A549 treated with CORT108297 at 1 μM for 4 hours (cell line): ENCODE measurements around the gene NLN. TPM values are rescaled to one million over a fixed set of nuclear protein-coding genes. Genes with fewer than 3 reads are reported as not detected.

Experiments
- total RNA-seq: library from RNA; stranded (reverse); fragments of 200-300 nt; extraction: Qiagen RNA extraction; gene quantifications from 5 replicates; pipeline ENCODE4 v1.2.3, GENCODE V29; 2022

NLN gene
- 47.4 to 76.0 TPM (median 65.1 TPM) in 5 replicates for total RNA-seq

DNA sequence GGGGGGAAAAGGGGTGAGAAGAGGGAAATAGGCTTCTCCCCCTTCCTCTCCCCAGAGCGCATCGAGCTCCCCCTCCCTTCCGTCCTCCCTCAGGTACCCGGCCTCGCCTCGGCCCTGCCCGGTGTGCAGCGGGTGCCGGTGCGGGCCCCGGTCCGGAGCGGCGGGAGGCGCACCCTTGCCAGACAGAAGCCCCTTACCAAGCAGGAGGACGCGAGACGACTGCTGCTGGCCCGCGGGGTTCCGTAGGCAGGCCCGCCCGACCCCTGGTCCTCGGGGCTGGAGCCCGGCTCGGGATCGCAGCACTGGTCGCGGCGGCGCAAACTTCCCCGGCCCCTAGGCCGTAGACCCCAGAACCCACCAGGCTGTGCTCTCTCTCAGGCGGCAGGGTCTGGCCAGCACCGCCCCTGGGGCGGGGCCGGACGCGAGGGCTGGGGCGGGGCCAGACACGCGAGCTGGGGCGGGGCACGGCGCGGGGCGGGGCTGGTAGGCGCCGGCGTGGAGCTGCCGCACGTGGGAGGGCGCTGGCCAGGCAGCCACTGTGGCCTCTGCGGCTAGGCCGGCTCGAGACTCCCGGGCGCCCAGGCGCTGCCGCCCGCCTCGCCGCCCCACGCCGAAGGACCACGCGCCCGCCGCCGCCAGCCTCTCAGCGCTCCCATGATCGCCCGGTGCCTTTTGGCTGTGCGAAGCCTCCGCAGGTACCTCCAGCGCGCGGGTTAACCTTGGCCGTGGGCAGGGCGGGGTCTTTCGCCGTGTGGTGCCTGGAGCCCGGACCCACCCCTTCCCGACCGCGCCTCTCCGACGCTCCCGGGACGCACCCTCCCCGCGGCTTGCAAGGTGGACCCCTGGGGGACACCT, at the start of gene NLN, which contains the start of gene SGTB:
Gene NLN, plus strand, starts transcription at position 486 of the 855 bp plus-strand sequence. Its CDS starts 169 bp downstream, at position 655.
Gene SGTB, minus strand, starts transcription at position 390 of the 855 bp plus-strand sequence. CDS start 1,302 bp downstream, outside the sequence.

Other genes with a start within 250 kb of the NLN start
- gene ADAMTS6, start 240.3 kb upstream of the NLN start, total RNA-seq = 0.03 to 0.12 TPM (median 0.10 TPM) in 5 replicates
- 27.8 to 40.9 TPM (median 31.1 TPM) in 5 replicates for gene CENPK, start 159.0 kb upstream of the NLN start, total RNA-seq
- gene PPWD1, start 158.9 kb upstream of the NLN start, total RNA-seq = 17.5 to 22.9 TPM (median 18.6 TPM) in 5 replicates
- 5.9 to 7.9 TPM (median 7.2 TPM) in 5 replicates for gene TRIM23, start 97.9 kb upstream of the NLN start, total RNA-seq
- 2.0 to 3.3 TPM (median 2.2 TPM) in 5 replicates for gene SHLD3, start 97.2 kb upstream of the NLN start, total RNA-seq
- 11.6 to 15.1 TPM (median 13.7 TPM) in 5 replicates for gene TRAPPC13, start 97.2 kb upstream of the NLN start, total RNA-seq
- 5.6 to 7.6 TPM (median 7.1 TPM) in 5 replicates for gene SGTB, start 96 bp upstream of the NLN start, total RNA-seq
- gene ERBIN, start 204.4 kb downstream of the NLN start, total RNA-seq = 19.6 to 38.4 TPM (median 22.6 TPM) in 5 replicates